CD1c-positive myeloid dendritic cell (primary cell): ENCODE data around the gene TNFRSF9.
A peak's percentile ranks its signal among the peaks of the same experiment; 100 is the strongest.
"Not testable (repeated sequence)": the region's sequence is repeated elsewhere in the genome, so short reads cannot be mapped to it uniquely, and the experiment has no call there.

Source experiments
- DNase-seq: peaks from one replicate; pipeline ENCODE4 v3.0.0-alpha.2; 2016; ENCODE audit errors: extremely low spot score

TNFRSF9 gene

GRCh38 chr1:7921796-7922195 lies 18.8 kb downstream of the TNFRSF9 start:
- no peak for DNase-seq

- DNase-seq: no peak
Observed at GRCh38 chr1:7919880-7920279, 20.8 kb downstream of the TNFRSF9 start.

GRCh38 chr1:7917971-7918370 lies 22.7 kb downstream of the TNFRSF9 start:
- not testable (repeated sequence) for DNase-seq

GRCh38 chr1:7916501-7916830 lies 24.2 kb downstream of the TNFRSF9 start:
- no peak for DNase-seq

- no peak for DNase-seq
Observed at GRCh38 chr1:7915826-7916500, 24.7 kb downstream of the TNFRSF9 start.

GRCh38 chr1:7912743-7913557 lies 27.7 kb downstream of the TNFRSF9 start:
- no peak for DNase-seq

- DNase-seq: no peak
Observed at GRCh38 chr1:7912145-7912544, 28.5 kb downstream of the TNFRSF9 start.

- DNase-seq: no peak
Observed at GRCh38 chr1:7905262-7905661, 35.4 kb downstream of the TNFRSF9 start.

GRCh38 chr1:7902478-7903085 lies 38.1 kb downstream of the TNFRSF9 start:
- DNase-seq: peak; percentile 68

- DNase-seq: no peak
Observed at GRCh38 chr1:7899741-7900140, 40.9 kb downstream of the TNFRSF9 start.

GRCh38 chr1:7898962-7899361 lies 41.7 kb downstream of the TNFRSF9 start:
- no peak for DNase-seq

GRCh38 chr1:7896994-7897393 lies 43.6 kb downstream of the TNFRSF9 start:
- no peak for DNase-seq

- no peak for DNase-seq
Observed at GRCh38 chr1:7893529-7894180, 47.0 kb downstream of the TNFRSF9 start.

GRCh38 chr1:7891804-7892203 lies 48.8 kb downstream of the TNFRSF9 start:
- no peak for DNase-seq

GRCh38 chr1:7890853-7891252 lies 49.8 kb downstream of the TNFRSF9 start:
- no peak for DNase-seq

- no peak for DNase-seq
Observed at GRCh38 chr1:7888248-7889081, 52.2 kb downstream of the TNFRSF9 start.

GRCh38 chr1:7886405-7886745 lies 54.3 kb downstream of the TNFRSF9 start:
- DNase-seq: peak; percentile 53

- DNase-seq: no peak
Observed at GRCh38 chr1:7885513-7886404, 54.9 kb downstream of the TNFRSF9 start.

GRCh38 chr1:7884757-7885156 lies 55.9 kb downstream of the TNFRSF9 start:
- DNase-seq: no peak

- DNase-seq: no peak
Observed at GRCh38 chr1:7879228-7879627, 61.4 kb downstream of the TNFRSF9 start.

GRCh38 chr1:7878027-7878426 lies 62.6 kb downstream of the TNFRSF9 start:
- no peak for DNase-seq
